ENCODE measurements around the gene ASH1L. TPM values are rescaled to one million over a fixed set of nuclear protein-coding genes. Genes with fewer than 3 reads are reported as not detected.

Gene ASH1L
- total and polyA plus RNA-seq, 3 donors from 2014 or later: 20.6 to 93.0 (median 87.6) TPM

- TF ChIP-seq CTCF (IDR thresholded peaks at IDR 0.05) (peak; percentile 91 to 97 (median 93)), POLR2A (IDR thresholded peaks at IDR 0.05) (no peak)
- no peaks in the 10 kb centered on the region for H3K27me3 ChIP-seq
- DNase-seq: peak; percentile 81
- WGBS, 2 donors: 0 to 1% methylated on average over 38 to 43 of the region's 58 CpGs
- H3K4me1 ChIP-seq: peaks cover 23% of the 10 kb centered on the region
- intact Hi-C loops (cut with DNase I; ENCODE audit: low total_unique reads): loop anchor here (10.0 kb wide), 2 partner anchors 68 to 272 kb away; partner anchors contain the start of gene ENTREP3
- H3K9me3 ChIP-seq: no peaks in the 10 kb centered on the region
- H3K36me3 ChIP-seq (ENCODE audit: low read depth, missing control alignments): no peaks in the 10 kb centered on the region
- H3K4me3 ChIP-seq: peak overlapping the region; percentile 57 to 75
- peak overlapping the region; percentile 90 to 95 for H3K27ac ChIP-seq
These were observed 239.5 kb downstream of the ASH1L start for GRCh38 chr1:155322953-155323728.

DNA sequence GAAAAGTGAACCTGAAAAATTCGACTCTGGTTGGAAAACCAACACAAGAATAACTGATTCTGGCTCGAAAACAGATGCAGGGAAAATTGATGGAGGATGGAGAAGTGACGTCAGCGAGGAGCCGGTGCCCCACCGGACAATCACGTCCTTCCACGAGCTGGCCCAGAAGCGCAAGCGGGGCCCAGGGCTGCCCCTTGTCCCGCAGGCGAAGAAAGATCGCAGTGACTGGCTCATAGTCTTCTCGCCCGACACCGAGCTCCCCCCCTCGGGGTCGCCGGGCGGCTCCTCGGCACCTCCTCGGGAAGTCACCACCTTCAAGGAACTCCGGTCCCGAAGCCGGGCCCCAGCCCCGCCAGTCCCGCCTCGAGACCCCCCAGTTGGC, 240.0 kb downstream of the ASH1L start:
- intact Hi-C loops (cut with DNase I; ENCODE audit: low total_unique reads): loop anchor here (10.0 kb wide), 2 partner anchors 68 to 272 kb away; partner anchors contain the start of gene ENTREP3
- DNase-seq: peak; percentile 28
- Histone ChIP-seq H3K9me3 (no peaks in the 10 kb centered on the region), H3K27me3 (no peaks in the 10 kb centered on the region), H3K36me3 (ENCODE audit: low read depth, missing control alignments) (no peaks in the 10 kb centered on the region), H3K4me3 (peak overlapping the region; percentile 57 to 75), H3K4me1 (peaks cover 20% of the 10 kb centered on the region), H3K27ac (peak overlapping the region; percentile 90 to 95)
- WGBS, 2 donors: 2 to 4% methylated on average over 17 to 22 of the region's 28 CpGs
- TF ChIP-seq POLR2A (IDR thresholded peaks at IDR 0.05): no peak
- no peak for TF ChIP-seq CTCF (IDR thresholded peaks at IDR 0.05)

DNA sequence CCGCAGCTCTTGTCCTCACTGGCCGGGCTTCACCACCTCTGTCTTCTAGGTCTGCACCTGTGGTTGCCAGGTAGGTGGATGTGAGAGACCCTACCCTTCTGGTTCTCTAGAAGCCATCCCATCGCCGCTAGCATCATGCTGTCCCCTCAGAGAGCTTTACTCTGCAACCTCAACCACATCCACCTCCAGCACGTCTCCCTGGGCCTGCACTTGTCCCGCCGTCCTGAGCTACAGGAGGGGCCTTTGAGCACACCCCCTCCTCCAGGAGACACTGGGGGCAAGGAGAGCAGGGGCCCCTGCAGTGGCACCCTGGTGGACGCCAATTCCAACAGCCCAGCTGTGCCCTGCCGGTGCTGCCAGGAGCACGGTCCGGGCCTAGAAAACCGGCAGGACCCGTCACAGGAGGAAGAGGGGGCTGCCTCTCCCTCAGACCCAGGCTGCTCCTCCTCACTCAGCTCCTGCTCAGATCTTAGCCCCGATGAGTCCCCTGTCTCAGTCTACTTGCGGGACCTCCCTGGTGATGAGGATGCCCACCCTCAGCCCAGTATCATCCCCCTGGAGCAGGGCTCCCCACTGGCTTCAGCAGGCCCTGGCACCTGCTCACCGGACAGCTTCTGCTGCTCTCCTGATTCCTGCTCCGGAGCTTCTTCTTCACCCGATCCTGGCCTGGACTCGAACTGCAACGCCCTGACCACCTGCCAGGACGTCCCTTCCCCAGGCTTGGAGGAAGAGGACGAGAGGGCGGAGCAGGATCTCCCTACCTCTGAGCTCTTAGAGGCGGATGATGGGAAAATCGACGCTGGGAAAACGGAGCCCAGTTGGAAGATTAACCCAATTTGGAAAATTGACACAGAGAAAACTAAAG, 240.7 kb downstream of the ASH1L start:
- H3K4me3 ChIP-seq: no peak overlapping the region
- H3K4me1 ChIP-seq: peaks cover 17% of the 10 kb centered on the region
- DNase-seq: no peak
- WGBS, 2 donors: 39 to 49% methylated on average over 22 to 27 of the region's 27 CpGs
- TF ChIP-seq POLR2A (IDR thresholded peaks at IDR 0.05): no peak
- no peak for TF ChIP-seq CTCF (IDR thresholded peaks at IDR 0.05)
- no peaks in the 10 kb centered on the region for H3K9me3 ChIP-seq
- no peaks in the 10 kb centered on the region for H3K36me3 ChIP-seq (ENCODE audit: low read depth, missing control alignments)
- H3K27ac ChIP-seq: peak overlapping the region; percentile 11 to 90
- no peaks in the 10 kb centered on the region for H3K27me3 ChIP-seq
- intact Hi-C loops (cut with DNase I; ENCODE audit: low total_unique reads): loop anchor here (10.0 kb wide), 2 partner anchors 67 to 273 kb away; partner anchors contain the start of gene ENTREP3

DNA sequence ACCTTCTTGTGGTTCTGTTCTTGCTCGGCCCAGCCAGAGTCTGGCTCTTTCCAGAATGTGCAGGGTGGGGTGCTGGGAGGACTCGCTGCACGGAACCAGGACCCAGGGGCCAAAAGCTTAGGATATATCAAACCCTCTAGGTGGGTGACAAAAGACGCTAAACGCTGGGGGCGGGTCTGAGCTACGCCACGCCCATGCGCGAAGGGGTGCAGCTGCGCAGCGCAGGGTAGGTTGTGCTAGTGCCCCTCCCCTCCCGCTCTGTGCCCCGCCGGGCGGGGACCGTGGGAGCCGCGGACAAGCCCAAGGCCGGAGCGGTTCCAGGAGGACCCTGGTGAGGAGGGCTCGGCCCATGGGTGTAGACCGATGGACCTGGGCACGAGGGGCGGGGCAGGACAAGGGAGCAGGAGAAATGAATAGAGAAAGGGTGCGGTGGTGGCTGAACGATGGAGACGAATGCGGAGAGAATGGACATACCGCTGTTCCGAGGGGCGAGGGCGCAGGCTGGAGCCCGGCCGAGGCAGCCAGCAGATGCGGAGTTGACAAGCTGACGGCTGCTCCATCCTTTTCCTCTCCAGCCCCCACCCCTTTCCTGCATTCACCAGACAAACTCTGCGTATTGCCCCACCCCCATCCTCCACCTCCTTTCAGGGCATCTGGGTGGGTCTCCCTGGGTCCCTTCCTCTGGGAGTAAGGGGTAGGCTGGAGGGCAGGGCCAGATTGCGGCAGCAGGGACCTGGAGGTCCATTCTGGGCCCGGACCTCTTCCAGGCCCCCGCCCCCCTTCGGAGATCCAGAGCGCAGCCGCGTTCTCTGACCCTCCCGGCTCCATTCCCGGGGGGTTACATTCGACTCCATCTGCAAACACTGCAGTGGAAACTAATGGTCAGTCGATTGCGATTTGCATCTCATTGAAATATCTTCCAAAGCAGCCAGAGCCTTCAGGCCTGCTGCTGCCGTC, 241.7 kb downstream of the ASH1L start, which contains the start of gene RUSC1:
RUSC1 (plus strand) TSS at position 234 of the 957 bp plus-strand sequence. CDS start 880 bp downstream, outside the sequence.
- Histone ChIP-seq H3K4me1 (peaks cover 17% of the 10 kb centered on the region), H3K9me3 (no peaks in the 10 kb centered on the region), H3K27ac (peak within 1 kb of the TSS; percentile 65 to 90), H3K4me3 (peak within 1 kb of the TSS; percentile 56 to 60), H3K27me3 (no peaks in the 10 kb centered on the region), H3K36me3 (ENCODE audit: low read depth, missing control alignments) (no peaks in the 10 kb centered on the region)
- peak; percentile 72 for DNase-seq
- 20 to 25% methylated on average over 49 to 51 of the region's 51 CpGs for WGBS, 2 donors
- intact Hi-C loops (cut with DNase I; ENCODE audit: low total_unique reads): loop anchor here (10.0 kb wide), 2 partner anchors 66 to 274 kb away; partner anchors contain the start of gene ENTREP3
- TF ChIP-seq CTCF (IDR thresholded peaks at IDR 0.05) (no peak), POLR2A (IDR thresholded peaks at IDR 0.05) (no peak)
